SK-N-SH treated with all-trans-retinoic acid at 6 μM for 48 hours (cell line): ENCODE measurements around the gene SRRM2.

Source experiments
- ATAC-seq: fragments of 200-7000 bp; cut with Tn5 transposase; 3 replicates; pipeline ENCODE4 v1.9.1; 2020; ENCODE audit warnings: mild to moderate bottlenecking, moderate library complexity
- ARNTL ChIP-seq: fragments of 450-650 bp; formaldehyde crosslinking; IDR thresholded peaks from 2 replicates; pipeline ENCODE4 v1.5.0; 2020; ENCODE audit warnings: low read depth, mild to moderate bottlenecking, moderate library complexity, borderline replicate concordance
- CSDC2 ChIP-seq: fragments of 250-450 bp; sonication (Bioruptor Pico); IDR thresholded peaks from 2 replicates; pipeline ENCODE4 v1.5.0; 2020; ENCODE audit warnings: mild to moderate bottlenecking, moderate library complexity
- RARB ChIP-seq: fragments of 250-450 bp; sonication (Bioruptor Pico); IDR thresholded peaks from 2 replicates; pipeline ENCODE4 v1.8.0; 2021; ENCODE audit warnings: mild to moderate bottlenecking, moderate library complexity
- ZNF8 ChIP-seq: fragments of 450-650 bp; formaldehyde crosslinking; IDR thresholded peaks from 2 replicates; pipeline ENCODE4 v1.5.0; 2020; ENCODE audit warnings: mild to moderate bottlenecking, moderate library complexity
- TF ChIP-seq, protein P1 (sequence below): fragments of 250-450 bp; sonication (Bioruptor Pico); IDR thresholded peaks from 2 replicates; pipeline ENCODE4 v1.5.1; 2021; ENCODE audit warnings: mild to moderate bottlenecking, moderate library complexity

Gene SRRM2

DNA sequence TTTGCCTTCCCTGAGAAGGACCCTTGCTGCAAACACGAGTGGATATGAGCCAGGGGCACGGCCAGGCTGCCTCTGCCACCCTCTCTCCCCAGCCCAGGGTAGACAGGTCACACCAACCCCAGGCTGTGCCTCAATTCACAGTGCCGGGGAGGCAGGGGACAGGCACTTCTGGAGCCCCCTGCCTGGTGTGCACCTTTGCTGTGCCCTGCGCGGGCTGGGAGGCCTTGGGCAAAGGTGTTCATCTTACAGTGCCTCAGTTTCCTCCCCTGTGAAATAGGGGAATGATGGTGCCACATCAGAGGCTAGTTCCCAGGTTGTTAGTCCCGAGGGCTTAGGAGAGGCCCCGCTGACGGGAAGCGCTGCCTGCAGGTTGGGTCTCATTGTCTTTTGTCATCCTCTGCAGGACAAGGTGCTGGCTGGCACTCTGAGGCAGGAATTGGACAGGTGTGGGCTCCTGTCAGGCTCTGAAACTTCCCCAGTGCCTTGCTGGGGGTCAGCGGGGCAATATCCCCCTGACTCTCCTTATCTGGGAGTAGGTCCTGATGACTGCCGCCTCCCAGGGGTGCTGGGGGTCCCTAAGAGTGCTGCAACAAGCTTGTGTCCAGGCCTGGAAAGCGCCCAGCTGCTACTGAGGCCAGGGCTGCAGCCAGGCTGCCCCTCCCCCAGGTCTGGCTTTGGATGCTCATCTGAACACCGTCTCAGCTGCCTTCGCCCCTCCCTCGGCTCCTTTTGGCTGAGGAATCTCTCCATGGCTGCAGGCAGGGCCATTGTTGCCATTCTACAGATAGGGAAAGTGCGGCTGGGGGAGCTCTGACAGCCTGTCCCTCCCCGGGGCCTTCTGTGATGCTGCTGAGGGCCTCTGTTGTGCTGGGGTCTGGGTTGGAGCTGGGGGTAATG is 67.7 kb downstream of the SRRM2 start:
- TF ChIP-seq, protein P1, sequence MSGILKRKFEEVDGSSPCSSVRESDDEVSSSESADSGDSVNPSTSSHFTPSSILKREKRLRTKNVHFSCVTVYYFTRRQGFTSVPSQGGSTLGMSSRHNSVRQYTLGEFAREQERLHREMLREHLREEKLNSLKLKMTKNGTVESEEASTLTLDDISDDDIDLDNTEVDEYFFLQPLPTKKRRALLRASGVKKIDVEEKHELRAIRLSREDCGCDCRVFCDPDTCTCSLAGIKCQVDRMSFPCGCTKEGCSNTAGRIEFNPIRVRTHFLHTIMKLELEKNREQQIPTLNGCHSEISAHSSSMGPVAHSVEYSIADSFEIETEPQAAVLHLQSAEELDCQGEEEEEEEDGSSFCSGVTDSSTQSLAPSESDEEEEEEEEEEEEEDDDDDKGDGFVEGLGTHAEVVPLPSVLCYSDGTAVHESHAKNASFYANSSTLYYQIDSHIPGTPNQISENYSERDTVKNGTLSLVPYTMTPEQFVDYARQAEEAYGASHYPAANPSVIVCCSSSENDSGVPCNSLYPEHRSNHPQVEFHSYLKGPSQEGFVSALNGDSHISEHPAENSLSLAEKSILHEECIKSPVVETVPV: no peak
- no peak for TF ChIP-seq ZNF8 (CRISPR knock-in tag)
- TF ChIP-seq RARB (CRISPR knock-in tag): no peak
- TF ChIP-seq ARNTL (CRISPR knock-in tag): no peak
- TF ChIP-seq CSDC2 (CRISPR knock-in tag): no peak
- TF ChIP-seq, all 23 proteins: peak for 0
- no peak for ATAC-seq
